Left ventricle myocardium inferior (tissue), 1 donor: ENCODE measurements around the gene SUPT20HL1. TPM values are rescaled to one million over a fixed set of nuclear protein-coding genes. Genes with fewer than 3 reads are reported as not detected.

ENCODE experiments used
- DNase-seq: peaks from one replicate; pipeline ENCODE4 v3.0.0-alpha.2; 2020
- H3K27ac ChIP-seq: fragments of 200-600 bp; replicated peaks from 2 replicates; pipeline ENCODE4 v1.8.0; 2021
- H3K27me3 ChIP-seq: fragments of 200-600 bp; 2 replicates; pipeline ENCODE4 v1.8.0; 2021; ENCODE audit warnings: low read depth
- H3K36me3 ChIP-seq: fragments of 200-600 bp; 2 replicates; pipeline ENCODE4 v1.8.0; 2021
- H3K4me1 ChIP-seq: fragments of 200-600 bp; 2 replicates; pipeline ENCODE4 v1.8.0; 2021
- H3K4me3 ChIP-seq: fragments of 200-600 bp; 2 replicates; pipeline ENCODE4 v1.8.0; 2021; ENCODE audit warnings: mild to moderate bottlenecking, moderate library complexity
- H3K9me3 ChIP-seq: fragments of 200-600 bp; replicated peaks from 2 replicates; pipeline ENCODE4 v1.8.0; 2021
- intact Hi-C: fragments of 100-400 bp; cut with micrococcal nuclease; formaldehyde crosslinking; loops from one replicate; pipeline ENCODE4 v1.11.0; 2022
- total RNA-seq: library from RNA; stranded (reverse); fragmentation: NEBNext Ultra II Directional; extraction: Animal tissue kit (Norgen Biotek cat#: 25700); gene quantifications from one replicate; pipeline ENCODE4 v1.2.1, GENCODE V29; 2021
- TF ChIP-seq, protein P1 (sequence below): fragments of 200-600 bp; IDR thresholded peaks from 2 replicates; pipeline ENCODE4 v1.8.0; 2021; ENCODE audit warnings: antibody characterized with exemption, mild to moderate bottlenecking, borderline replicate concordance
- donor health status: DM: no; HTN: yes; CAD: no; lungs with severe emphysema.

Gene SUPT20HL1
- total RNA-seq, 1 donor from 2014 or later, result not detected

DNA sequence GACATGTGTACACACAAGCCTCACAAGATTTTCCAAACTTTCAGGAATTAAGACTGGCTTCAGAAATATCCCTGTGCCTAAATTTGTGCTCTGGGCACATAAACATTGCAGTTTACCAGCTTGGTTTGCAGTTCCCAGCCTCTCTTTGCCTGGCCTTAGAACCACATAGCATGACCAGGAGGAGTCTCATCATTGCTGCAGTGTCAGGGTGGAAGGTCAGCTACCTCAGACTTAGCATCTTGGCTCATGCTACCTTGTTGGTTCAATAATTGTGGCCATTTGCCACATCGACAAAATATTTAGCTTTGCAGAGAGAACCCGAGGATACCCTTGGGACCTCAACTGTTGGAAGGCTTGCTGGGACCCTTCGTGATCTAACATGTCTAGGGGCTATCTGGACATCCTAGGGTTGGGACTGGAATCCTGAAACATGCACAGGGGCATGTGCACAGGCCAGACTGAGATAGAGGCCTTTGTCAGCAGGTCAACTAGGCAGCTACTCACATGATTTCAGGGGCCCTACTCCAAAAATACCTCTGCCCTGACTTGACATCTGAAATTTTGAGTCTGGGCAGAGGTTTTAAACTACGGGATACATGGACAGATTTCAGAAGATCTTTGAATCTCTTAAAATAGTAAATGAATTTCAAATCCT, 38.6 kb upstream of the SUPT20HL1 start:
- intact Hi-C loops, result no loop called here

DNA sequence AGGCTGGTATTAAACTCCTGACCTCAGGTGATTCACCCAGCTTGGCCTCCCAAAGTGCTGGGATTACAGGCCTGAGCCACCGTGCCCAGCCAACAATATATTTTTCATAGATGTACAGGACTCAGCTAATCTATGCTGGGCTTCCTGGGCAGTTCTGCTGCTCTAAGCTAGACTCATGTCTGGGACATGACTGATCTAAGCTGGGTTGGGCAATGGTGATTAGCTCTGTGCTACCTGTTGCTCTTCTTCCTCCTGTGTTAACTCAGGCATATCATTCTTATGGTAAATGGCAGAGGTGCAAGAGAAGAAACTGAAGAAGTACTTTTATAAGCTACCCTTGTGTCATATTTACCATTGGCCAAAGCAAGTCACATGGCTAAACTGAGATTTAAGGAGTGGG, 35.2 kb upstream of the SUPT20HL1 start:
- no peaks in the 10 kb centered on the region for H3K4me1 ChIP-seq
- no peak overlapping the region for H3K4me3 ChIP-seq
- no peaks in the 10 kb centered on the region for H3K9me3 ChIP-seq
- TF ChIP-seq, protein P1, sequence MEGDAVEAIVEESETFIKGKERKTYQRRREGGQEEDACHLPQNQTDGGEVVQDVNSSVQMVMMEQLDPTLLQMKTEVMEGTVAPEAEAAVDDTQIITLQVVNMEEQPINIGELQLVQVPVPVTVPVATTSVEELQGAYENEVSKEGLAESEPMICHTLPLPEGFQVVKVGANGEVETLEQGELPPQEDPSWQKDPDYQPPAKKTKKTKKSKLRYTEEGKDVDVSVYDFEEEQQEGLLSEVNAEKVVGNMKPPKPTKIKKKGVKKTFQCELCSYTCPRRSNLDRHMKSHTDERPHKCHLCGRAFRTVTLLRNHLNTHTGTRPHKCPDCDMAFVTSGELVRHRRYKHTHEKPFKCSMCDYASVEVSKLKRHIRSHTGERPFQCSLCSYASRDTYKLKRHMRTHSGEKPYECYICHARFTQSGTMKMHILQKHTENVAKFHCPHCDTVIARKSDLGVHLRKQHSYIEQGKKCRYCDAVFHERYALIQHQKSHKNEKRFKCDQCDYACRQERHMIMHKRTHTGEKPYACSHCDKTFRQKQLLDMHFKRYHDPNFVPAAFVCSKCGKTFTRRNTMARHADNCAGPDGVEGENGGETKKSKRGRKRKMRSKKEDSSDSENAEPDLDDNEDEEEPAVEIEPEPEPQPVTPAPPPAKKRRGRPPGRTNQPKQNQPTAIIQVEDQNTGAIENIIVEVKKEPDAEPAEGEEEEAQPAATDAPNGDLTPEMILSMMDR, result no peak
- no peaks in the 10 kb centered on the region for H3K27me3 ChIP-seq
- H3K27ac ChIP-seq, result no peak overlapping the region
- H3K36me3 ChIP-seq, result no peaks in the 10 kb centered on the region
- intact Hi-C loops, result no loop called here
- no peak for DNase-seq

More for the DNA sequence above, 38.6 kb upstream of the SUPT20HL1 start:
- Histone ChIP-seq H3K4me3 (no peak overlapping the region), H3K4me1 (no peaks in the 10 kb centered on the region), H3K27me3 (no peaks in the 10 kb centered on the region), H3K27ac (no peak overlapping the region), H3K9me3 (no peaks in the 10 kb centered on the region), H3K36me3 (no peaks in the 10 kb centered on the region)
- TF ChIP-seq, protein P1, result no peak
- no peak for DNase-seq

DNA sequence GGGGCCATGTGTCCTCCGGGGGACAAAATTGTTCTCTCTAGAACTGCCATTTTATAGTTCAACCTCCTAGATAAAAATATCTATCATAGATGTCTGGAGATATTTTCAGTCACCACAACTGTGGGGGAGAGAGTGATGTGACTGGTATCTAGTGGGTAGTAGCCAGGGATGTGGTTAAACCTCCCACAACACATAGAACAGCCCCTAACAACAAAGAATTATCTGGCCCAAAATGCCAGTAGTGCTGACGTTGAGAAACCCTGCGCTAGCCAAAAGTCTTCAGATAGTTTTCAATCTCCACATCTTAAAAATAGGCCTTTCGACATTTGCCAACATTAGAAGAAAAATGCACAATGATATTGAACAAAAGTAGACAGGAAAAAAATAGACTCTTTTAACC, 27.6 kb upstream of the SUPT20HL1 start:
- intact Hi-C loops, result no loop called here
- H3K4me1 ChIP-seq, result no peaks in the 10 kb centered on the region
- DNase-seq, result no peak
- H3K36me3 ChIP-seq, result no peaks in the 10 kb centered on the region
- TF ChIP-seq, protein P1, result no peak
- no peaks in the 10 kb centered on the region for H3K27me3 ChIP-seq
- no peak overlapping the region for H3K4me3 ChIP-seq
- no peak overlapping the region for H3K27ac ChIP-seq
- no peaks in the 10 kb centered on the region for H3K9me3 ChIP-seq

DNA sequence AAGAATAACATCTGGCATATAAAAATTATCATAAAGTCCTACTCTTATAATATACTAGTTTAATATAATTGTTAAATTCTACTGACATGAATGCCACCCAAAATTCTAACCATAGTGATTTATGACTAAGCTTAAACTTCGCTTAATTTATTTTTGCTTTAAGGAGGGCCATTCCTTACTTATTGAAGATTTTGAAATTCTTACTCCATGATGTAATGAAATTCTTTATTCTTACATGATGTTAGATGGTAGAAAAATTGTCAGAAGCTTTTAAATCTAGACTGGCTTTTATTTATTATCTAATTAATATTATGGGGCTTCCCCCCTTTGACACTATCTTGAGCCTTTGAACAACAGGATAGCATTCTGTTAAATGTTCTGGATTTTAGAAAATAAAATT, 27.1 kb upstream of the SUPT20HL1 start:
- no peak overlapping the region for H3K4me3 ChIP-seq
- DNase-seq, result no peak
- H3K27ac ChIP-seq, result no peak overlapping the region
- TF ChIP-seq, protein P1, result no peak
- H3K4me1 ChIP-seq, result no peaks in the 10 kb centered on the region
- intact Hi-C loops, result no loop called here
- H3K9me3 ChIP-seq, result no peaks in the 10 kb centered on the region
- H3K36me3 ChIP-seq, result no peaks in the 10 kb centered on the region
- no peaks in the 10 kb centered on the region for H3K27me3 ChIP-seq

DNA sequence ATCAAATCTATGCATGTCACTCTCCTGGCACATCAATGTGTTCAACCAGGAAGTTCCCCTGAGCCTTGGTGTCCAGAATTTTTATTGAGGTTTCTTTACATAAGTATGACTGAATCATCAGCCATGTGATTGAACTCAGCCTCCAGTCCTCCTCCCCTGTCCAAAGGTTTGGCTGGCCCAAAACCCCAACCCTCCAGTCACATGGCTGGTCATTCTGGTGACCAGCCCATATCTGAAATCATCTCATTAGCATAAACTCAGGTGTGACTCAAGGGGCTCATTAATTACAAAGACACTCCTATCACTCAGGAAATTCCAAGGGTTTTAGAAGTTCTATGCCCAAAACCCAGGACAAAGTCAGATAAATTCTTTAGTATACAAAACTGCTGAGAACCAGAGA, 26.0 kb upstream of the SUPT20HL1 start:
- no peaks in the 10 kb centered on the region for H3K9me3 ChIP-seq
- no peak overlapping the region for H3K27ac ChIP-seq
- no peak overlapping the region for H3K4me3 ChIP-seq
- intact Hi-C loops, result no loop called here
- TF ChIP-seq, protein P1, result no peak
- H3K4me1 ChIP-seq, result no peaks in the 10 kb centered on the region
- DNase-seq, result no peak
- no peaks in the 10 kb centered on the region for H3K36me3 ChIP-seq
- H3K27me3 ChIP-seq, result no peaks in the 10 kb centered on the region

DNA sequence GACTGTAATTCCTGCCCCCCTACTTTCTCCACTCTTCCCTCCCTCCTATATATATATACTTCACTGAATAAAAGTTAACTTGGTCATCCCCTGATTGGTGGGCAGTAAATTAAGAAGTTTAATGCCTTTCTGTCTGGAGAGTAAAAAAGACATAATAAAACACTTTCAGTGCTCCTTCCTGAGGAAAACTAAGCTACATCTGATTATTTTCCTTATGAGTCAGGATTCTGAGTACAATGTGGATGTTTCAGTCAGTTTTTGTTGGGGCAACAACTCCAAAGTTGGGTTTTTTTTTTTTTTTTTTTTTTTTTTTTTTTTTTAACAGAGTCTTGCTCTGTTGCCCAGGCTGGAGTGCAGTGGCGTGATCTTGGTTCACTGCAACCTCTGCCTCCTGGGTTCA, 24.6 kb upstream of the SUPT20HL1 start:
- intact Hi-C loops, result no loop called here
- TF ChIP-seq, protein P1, result no peak
- Histone ChIP-seq H3K4me3 (no peak overlapping the region), H3K27me3 (no peaks in the 10 kb centered on the region), H3K36me3 (no peaks in the 10 kb centered on the region), H3K9me3 (no peaks in the 10 kb centered on the region), H3K27ac (no peak overlapping the region), H3K4me1 (no peaks in the 10 kb centered on the region)
- DNase-seq, result no peak
